GM19043 (cell line): Measurements from ENCODE around the gene ELAVL2.

Source experiments
- ATAC-seq: cut with Tn5 transposase; IDR thresholded peaks from one replicate; pipeline ENCODE4 v1.9.1; 2021; ENCODE audit warnings: low read depth; ENCODE audit not compliant: unreplicated experiment

ELAVL2 gene

GRCh38 chr9:23669776-23670175 is 156.3 kb downstream of the ELAVL2 start:
- ATAC-seq, result no peak

DNA sequence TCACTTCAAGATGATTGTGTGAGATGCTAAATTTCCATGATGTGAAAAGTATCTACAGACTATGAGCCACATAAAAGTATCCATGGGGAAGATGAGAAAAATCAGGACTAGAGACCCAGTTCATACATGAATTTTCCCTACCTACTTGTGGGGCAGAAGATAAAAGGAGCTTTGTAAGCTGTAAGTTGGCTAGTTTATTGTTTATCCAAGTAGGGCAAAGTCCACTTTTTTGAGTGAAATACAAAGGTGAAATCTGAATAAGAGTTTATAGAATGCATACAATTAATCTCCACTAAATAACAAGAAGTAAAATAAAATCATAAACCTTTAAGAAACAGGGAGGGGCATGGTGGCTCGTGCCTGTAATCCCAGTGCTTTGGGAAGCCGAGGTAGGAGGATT is 160.4 kb downstream of the ELAVL2 start:
- ATAC-seq, result no peak

DNA sequence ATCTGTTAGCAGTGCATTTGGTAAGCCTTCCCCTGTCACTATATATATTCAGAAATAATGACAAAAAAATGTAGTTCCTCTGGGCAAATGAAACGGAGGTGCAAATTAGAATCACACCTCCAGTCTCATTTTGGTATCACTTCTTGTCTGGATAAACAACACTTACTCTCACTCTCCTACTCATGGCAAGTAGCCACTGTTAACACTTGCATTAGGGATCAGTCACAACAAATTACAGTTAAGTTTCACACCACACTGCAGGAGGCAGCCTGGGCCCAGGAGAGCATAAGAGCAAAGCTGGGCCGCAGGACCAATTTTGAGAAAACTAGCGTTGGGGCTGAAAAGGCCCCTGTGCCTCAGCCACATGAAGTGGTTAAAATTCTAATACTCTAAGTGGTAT is 161.0 kb downstream of the ELAVL2 start:
- no peak for ATAC-seq

GRCh38 chr9:23663946-23664345 is 162.1 kb downstream of the ELAVL2 start:
- no peak for ATAC-seq

DNA sequence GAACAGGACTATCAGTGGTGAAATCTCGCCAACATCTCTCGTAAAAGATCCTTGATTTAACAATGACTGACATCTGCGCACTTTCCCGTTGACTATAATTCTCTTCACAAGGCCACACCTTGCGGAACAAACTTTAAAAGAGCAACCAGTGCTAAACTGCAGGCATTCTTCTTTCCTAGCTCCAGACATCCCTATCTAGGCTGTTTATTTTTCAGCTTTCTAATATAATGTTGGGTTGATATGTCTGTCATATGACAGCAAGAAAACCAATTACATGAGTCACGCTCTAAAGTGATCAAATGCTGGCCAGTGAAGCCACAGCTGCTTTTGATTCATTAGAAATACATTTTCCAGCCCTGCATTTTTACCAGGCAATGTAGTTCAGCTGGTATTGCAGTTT is 162.5 kb downstream of the ELAVL2 start:
- no peak for ATAC-seq

DNA sequence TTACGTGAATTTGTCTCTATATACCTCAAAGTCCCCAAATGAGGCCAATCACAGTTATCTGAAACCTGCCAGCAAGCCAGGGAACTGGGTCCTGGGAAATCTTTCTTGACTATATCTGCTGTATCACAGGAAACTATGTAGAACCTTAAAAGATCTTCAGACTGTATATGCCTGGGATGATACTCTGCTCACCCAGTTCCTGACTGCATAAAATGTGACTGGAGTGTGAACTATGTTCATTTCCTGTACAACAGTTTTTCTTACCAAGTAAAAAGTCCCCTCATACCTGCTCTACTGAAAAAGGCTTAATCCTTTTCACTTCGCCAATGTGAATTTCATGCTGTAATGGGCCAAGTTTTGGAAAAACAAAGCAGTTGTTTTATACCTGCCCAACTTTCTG is 162.9 kb downstream of the ELAVL2 start:
- ATAC-seq, result no peak

- no peak for ATAC-seq
These were observed 163.7 kb downstream of the ELAVL2 start for GRCh38 chr9:23662320-23662719.

- no peak for ATAC-seq
These were observed 166.6 kb downstream of the ELAVL2 start for GRCh38 chr9:23659346-23660006.

GRCh38 chr9:23658376-23659258 is 167.4 kb downstream of the ELAVL2 start:
- ATAC-seq, result no peak

DNA sequence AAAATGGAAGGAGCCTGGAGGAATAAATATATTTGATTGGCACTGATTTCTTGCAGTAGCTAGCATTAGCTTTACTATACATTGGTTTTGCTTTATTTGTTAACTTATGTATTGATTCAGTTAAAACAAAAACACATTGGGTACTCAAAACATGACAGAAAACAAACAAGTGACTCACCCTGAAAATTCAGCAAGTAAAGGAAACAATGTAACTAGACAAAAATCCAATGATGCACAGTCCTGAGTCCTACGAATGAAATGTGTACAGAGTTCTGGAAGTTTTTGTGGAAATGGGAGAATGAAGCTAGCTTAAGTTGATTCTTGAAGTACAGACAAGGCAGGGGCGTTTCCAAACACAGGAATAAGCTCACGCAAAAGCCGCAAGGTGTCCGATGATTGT is 175.0 kb downstream of the ELAVL2 start:
- no peak for ATAC-seq

- ATAC-seq, result no peak
These were observed 177.4 kb downstream of the ELAVL2 start for GRCh38 chr9:23648651-23649050.

GRCh38 chr9:23644896-23645295 is 181.1 kb downstream of the ELAVL2 start:
- ATAC-seq, result no peak

DNA sequence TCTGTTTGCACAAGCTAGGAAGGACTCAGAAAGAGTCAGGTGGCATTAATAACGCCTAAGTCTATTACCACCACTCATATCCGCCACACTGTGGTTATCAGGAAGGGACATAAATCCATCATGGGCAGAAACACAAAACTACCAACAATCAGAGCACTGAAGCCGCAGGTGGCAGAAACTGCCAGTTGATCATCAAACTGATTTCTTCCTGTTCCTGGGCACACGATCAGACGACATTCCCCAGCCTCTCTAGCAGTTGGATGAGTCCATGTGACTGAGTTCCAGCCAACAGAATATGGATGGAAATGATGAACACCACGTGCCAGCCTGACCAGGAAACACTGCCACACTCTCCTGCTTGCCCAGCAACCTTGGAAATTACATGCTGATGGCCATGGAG is 181.7 kb downstream of the ELAVL2 start:
- ATAC-seq, result no peak

DNA sequence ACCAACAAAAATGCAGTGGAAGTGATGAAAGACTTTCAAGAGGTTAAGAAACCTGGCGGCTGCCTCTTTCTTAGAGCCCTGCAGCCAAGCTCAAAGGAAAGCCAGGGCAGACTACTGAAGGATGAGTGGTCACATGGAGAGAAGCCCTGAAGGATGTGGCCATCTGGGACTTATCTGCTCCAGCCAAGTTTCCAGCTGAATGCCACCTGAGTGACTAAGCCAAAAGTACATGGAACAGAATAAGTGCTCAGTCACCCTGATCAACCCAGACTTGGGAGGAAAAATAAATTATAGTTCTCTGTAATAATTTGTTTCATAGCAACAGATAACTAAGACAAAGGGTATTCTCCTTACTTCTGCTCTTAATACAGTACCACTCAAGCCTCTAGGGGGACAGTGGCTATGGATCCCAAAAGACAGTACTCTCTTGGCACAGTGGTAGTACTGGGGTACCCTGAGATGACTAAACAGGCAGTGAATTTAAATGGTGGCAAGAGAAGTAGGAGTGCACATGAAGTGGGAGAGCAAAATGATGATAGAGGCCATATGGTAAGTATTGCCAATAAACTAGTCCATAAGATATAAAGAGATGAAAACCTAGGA is 182.3 kb downstream of the ELAVL2 start:
- no peak for ATAC-seq
